HCT116 (cell line): ENCODE results near the gene HESX1.

Experiments used
- CBX3 ChIP-seq: IDR thresholded peaks from 2 replicates; pipeline ENCODE4 v1.6.1; 2012; ENCODE audit warnings: low read depth
- CEBPB ChIP-seq: IDR thresholded peaks from 2 replicates; pipeline ENCODE4 v1.6.1; 2012; ENCODE audit warnings: low read depth
- EZH2 ChIP-seq: fragments of 200-600 bp; sonication (generic); IDR thresholded peaks from 2 replicates; pipeline ENCODE4 v1.6.1; 2017; ENCODE audit warnings: antibody characterized with exemption, mixed run types
- JUND ChIP-seq: IDR thresholded peaks from 2 replicates; pipeline ENCODE4 v1.6.1; 2012
- POLR2A ChIP-seq: IDR thresholded peaks from 2 replicates; pipeline ENCODE4 v1.7.0; 2011; ENCODE audit warnings: borderline replicate concordance; ENCODE audit not compliant: insufficient read depth, insufficient read length; ENCODE audit errors: extremely low read depth
- POLR2AphosphoS5 ChIP-seq: IDR thresholded peaks from 2 replicates; pipeline ENCODE4 v1.6.1; 2011; ENCODE audit warnings: mild to moderate bottlenecking, low read depth, low read length, moderate library complexity
- RAD21 ChIP-seq: IDR thresholded peaks from 2 replicates; pipeline ENCODE4 v1.6.1; 2012; ENCODE audit warnings: low read depth, mild to moderate bottlenecking
- SIN3A ChIP-seq: IDR thresholded peaks from 2 replicates; pipeline ENCODE4 v1.6.1; 2012; ENCODE audit warnings: low read depth
- SP1 ChIP-seq: IDR thresholded peaks from 2 replicates; pipeline ENCODE4 v1.6.1; 2012; ENCODE audit warnings: low read depth
- YY1 ChIP-seq: IDR thresholded peaks from 2 replicates; pipeline ENCODE4 v1.6.1; 2011; ENCODE audit warnings: low read length, low read depth, moderate library complexity, mild to moderate bottlenecking; ENCODE audit not compliant: insufficient replicate concordance; ENCODE audit errors: extremely low read depth
- TF ChIP-seq, protein P1 (sequence below), 3 experiments: fragments of 200-600 bp in 1 of 3; sonication (generic) in 1 of 3; IDR thresholded peaks in 2 of 3; conservative IDR thresholded peaks in 1 of 3; 2 replicates each; pipeline ENCODE4 v1.5.1; 2012 to 2017; ENCODE audit warnings: low read depth in 2 of 3, low read length in 2 of 3, antibody characterized with exemption in 1 of 3, borderline replicate concordance in 1 of 3, control low read depth in 1 of 3, mild to moderate bottlenecking in 1 of 3, mixed read lengths in 1 of 3, mixed run types in 1 of 3, moderate library complexity in 1 of 3; ENCODE audit not compliant: insufficient read depth in 1 of 3
- TF ChIP-seq, protein P2 (sequence below): IDR thresholded peaks from 2 replicates; pipeline ENCODE4 v1.6.1; 2012; ENCODE audit warnings: low read depth

DNA sequence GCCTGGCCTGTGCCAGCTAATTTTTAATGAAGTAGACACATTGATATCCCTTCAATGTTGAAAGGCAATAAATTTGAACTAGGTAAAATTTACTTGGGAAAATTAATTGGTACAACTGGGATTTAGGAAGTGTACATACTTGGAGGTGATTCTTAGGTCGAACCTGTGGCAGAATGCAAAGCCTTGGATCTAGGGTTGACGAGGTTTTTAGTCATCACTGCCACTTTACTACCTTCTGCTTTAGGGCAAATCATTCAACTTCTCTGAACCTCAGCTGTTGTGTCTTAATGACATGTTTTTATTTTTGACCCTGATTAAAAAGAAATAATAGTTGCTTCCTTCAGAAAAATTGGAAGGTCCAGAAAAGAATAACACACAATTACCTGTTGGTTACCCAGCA lies 30.2 kb upstream of the HESX1 start:
- TF ChIP-seq POLR2AphosphoS5, result no peak
- no peak for TF ChIP-seq CBX3
- TF ChIP-seq, protein P1, sequence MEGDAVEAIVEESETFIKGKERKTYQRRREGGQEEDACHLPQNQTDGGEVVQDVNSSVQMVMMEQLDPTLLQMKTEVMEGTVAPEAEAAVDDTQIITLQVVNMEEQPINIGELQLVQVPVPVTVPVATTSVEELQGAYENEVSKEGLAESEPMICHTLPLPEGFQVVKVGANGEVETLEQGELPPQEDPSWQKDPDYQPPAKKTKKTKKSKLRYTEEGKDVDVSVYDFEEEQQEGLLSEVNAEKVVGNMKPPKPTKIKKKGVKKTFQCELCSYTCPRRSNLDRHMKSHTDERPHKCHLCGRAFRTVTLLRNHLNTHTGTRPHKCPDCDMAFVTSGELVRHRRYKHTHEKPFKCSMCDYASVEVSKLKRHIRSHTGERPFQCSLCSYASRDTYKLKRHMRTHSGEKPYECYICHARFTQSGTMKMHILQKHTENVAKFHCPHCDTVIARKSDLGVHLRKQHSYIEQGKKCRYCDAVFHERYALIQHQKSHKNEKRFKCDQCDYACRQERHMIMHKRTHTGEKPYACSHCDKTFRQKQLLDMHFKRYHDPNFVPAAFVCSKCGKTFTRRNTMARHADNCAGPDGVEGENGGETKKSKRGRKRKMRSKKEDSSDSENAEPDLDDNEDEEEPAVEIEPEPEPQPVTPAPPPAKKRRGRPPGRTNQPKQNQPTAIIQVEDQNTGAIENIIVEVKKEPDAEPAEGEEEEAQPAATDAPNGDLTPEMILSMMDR (IDR thresholded peaks at IDR 0.05 in 2 of 3, conservative IDR thresholded peaks at IDR 0.05 in 1 of 3; ENCODE audit: borderline replicate concordance in 1 of 3, insufficient read depth in 1 of 3, low read depth in 2 of 3, low read length in 2 of 3), result no peak
- no peak for TF ChIP-seq SP1
- no peak for TF ChIP-seq POLR2A
- TF ChIP-seq CEBPB, result no peak
- no peak for TF ChIP-seq SIN3A
- TF ChIP-seq EZH2, result no peak
- TF ChIP-seq YY1, result no peak
- TF ChIP-seq JUND, result no peak
- TF ChIP-seq, protein P2, sequence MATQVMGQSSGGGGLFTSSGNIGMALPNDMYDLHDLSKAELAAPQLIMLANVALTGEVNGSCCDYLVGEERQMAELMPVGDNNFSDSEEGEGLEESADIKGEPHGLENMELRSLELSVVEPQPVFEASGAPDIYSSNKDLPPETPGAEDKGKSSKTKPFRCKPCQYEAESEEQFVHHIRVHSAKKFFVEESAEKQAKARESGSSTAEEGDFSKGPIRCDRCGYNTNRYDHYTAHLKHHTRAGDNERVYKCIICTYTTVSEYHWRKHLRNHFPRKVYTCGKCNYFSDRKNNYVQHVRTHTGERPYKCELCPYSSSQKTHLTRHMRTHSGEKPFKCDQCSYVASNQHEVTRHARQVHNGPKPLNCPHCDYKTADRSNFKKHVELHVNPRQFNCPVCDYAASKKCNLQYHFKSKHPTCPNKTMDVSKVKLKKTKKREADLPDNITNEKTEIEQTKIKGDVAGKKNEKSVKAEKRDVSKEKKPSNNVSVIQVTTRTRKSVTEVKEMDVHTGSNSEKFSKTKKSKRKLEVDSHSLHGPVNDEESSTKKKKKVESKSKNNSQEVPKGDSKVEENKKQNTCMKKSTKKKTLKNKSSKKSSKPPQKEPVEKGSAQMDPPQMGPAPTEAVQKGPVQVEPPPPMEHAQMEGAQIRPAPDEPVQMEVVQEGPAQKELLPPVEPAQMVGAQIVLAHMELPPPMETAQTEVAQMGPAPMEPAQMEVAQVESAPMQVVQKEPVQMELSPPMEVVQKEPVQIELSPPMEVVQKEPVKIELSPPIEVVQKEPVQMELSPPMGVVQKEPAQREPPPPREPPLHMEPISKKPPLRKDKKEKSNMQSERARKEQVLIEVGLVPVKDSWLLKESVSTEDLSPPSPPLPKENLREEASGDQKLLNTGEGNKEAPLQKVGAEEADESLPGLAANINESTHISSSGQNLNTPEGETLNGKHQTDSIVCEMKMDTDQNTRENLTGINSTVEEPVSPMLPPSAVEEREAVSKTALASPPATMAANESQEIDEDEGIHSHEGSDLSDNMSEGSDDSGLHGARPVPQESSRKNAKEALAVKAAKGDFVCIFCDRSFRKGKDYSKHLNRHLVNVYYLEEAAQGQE, result no peak
- no peak for TF ChIP-seq RAD21
